HUES64 (cell line): ENCODE data around the gene VEGFC.

Experiments
- H3K27ac ChIP-seq: 2 replicates; pipeline ENCODE4 v1.7.0; 2013; ENCODE audit warnings: low read depth, low read length, inconsistent platforms
- H3K27me3 ChIP-seq: 2 replicates; pipeline ENCODE4 v1.6.1; 2013; ENCODE audit warnings: mild to moderate bottlenecking, low read length; ENCODE audit not compliant: insufficient read depth
- H3K36me3 ChIP-seq: 2 replicates; pipeline ENCODE4 v1.6.1; 2013; ENCODE audit warnings: mild to moderate bottlenecking, low read length; ENCODE audit not compliant: insufficient read depth
- H3K4me1 ChIP-seq: 2 replicates; pipeline ENCODE4 v1.6.1; 2013; ENCODE audit warnings: mild to moderate bottlenecking, low read length, moderate library complexity; ENCODE audit not compliant: insufficient read depth
- H3K4me3 ChIP-seq: 2 replicates; pipeline ENCODE4 v1.5.1; 2013; ENCODE audit warnings: mild to moderate bottlenecking, low read length, moderate library complexity
- H3K9ac ChIP-seq: 2 replicates; pipeline ENCODE4 v1.6.1; 2013; ENCODE audit warnings: mild to moderate bottlenecking, low read depth, low read length
- H3K9me3 ChIP-seq: 2 replicates; pipeline ENCODE4 v1.6.1; 2013; ENCODE audit warnings: low read depth, low read length; ENCODE audit not compliant: insufficient read depth
- WGBS: fragments of 150-250, 120-280 bp; methylation state at CpG from one replicate; pipeline ENCODE4 v1.1.7; 2013; ENCODE audit warnings: missing lambda C conversion rate; 5-methylcytosine and 5-hydroxymethylcytosine counted together

Gene VEGFC

GRCh38 chr4:176760471-176760870 lies 32.3 kb downstream of the VEGFC start:
- 95% methylated on average over 3 of the region's 3 CpGs for WGBS
- Histone ChIP-seq H3K4me1 (no peaks in the 10 kb centered on the region), H3K9me3 (no peaks in the 10 kb centered on the region), H3K27ac (no peak overlapping the region), H3K4me3 (no peak overlapping the region), H3K9ac (no peak overlapping the region), H3K36me3 (no peaks in the 10 kb centered on the region), H3K27me3 (no peaks in the 10 kb centered on the region)

GRCh38 chr4:176758731-176759130 lies 34.0 kb downstream of the VEGFC start:
- Histone ChIP-seq H3K27me3 (no peaks in the 10 kb centered on the region), H3K9ac (no peak overlapping the region), H3K9me3 (no peaks in the 10 kb centered on the region), H3K36me3 (no peaks in the 10 kb centered on the region), H3K4me1 (no peaks in the 10 kb centered on the region), H3K4me3 (no peak overlapping the region), H3K27ac (no peak overlapping the region)
- whole genome bisulfite sequencing: 80% methylated on average over 2 of the region's 2 CpGs

- Histone ChIP-seq H3K4me3 (no peak overlapping the region), H3K9me3 (no peaks in the 10 kb centered on the region), H3K27ac (no peak overlapping the region), H3K9ac (no peak overlapping the region), H3K4me1 (no peaks in the 10 kb centered on the region), H3K36me3 (no peaks in the 10 kb centered on the region), H3K27me3 (no peaks in the 10 kb centered on the region)
- 95% methylated on average over 4 of the region's 4 CpGs for WGBS
Measured at GRCh38 chr4:176758323-176758722, 34.4 kb downstream of the VEGFC start.

GRCh38 chr4:176755613-176756012 lies 37.1 kb downstream of the VEGFC start:
- H3K27ac ChIP-seq: no peak overlapping the region
- H3K9me3 ChIP-seq: no peaks in the 10 kb centered on the region
- no peak overlapping the region for H3K9ac ChIP-seq
- H3K36me3 ChIP-seq: no peaks in the 10 kb centered on the region
- H3K27me3 ChIP-seq: no peaks in the 10 kb centered on the region
- WGBS: no CpG with 5 or more reads among the region's 2 CpGs
- H3K4me1 ChIP-seq: no peaks in the 10 kb centered on the region
- H3K4me3 ChIP-seq: no peak overlapping the region

GRCh38 chr4:176755001-176755400 lies 37.7 kb downstream of the VEGFC start:
- no peaks in the 10 kb centered on the region for H3K4me1 ChIP-seq
- no peak overlapping the region for H3K4me3 ChIP-seq
- H3K9ac ChIP-seq: no peak overlapping the region
- no peaks in the 10 kb centered on the region for H3K9me3 ChIP-seq
- no peaks in the 10 kb centered on the region for H3K27me3 ChIP-seq
- H3K36me3 ChIP-seq: no peaks in the 10 kb centered on the region
- 100% methylated on average over 2 of the region's 2 CpGs for WGBS
- no peak overlapping the region for H3K27ac ChIP-seq

- no peaks in the 10 kb centered on the region for H3K36me3 ChIP-seq
- no peaks in the 10 kb centered on the region for H3K4me1 ChIP-seq
- H3K9ac ChIP-seq: no peak overlapping the region
- no peak overlapping the region for H3K27ac ChIP-seq
- H3K9me3 ChIP-seq: no peaks in the 10 kb centered on the region
- H3K4me3 ChIP-seq: no peak overlapping the region
- 69% methylated on average over 3 of the region's 3 CpGs for WGBS
- H3K27me3 ChIP-seq: no peaks in the 10 kb centered on the region
Measured at GRCh38 chr4:176753049-176753448, 39.7 kb downstream of the VEGFC start.

GRCh38 chr4:176752191-176752749 lies 40.5 kb downstream of the VEGFC start:
- H3K27me3 ChIP-seq: no peaks in the 10 kb centered on the region
- no peaks in the 10 kb centered on the region for H3K36me3 ChIP-seq
- no peak overlapping the region for H3K27ac ChIP-seq
- no peak overlapping the region for H3K9ac ChIP-seq
- 92% methylated on average over 5 of the region's 6 CpGs for WGBS
- H3K4me1 ChIP-seq: no peaks in the 10 kb centered on the region
- H3K9me3 ChIP-seq: no peaks in the 10 kb centered on the region
- H3K4me3 ChIP-seq: no peak overlapping the region

- Histone ChIP-seq H3K27me3 (no peaks in the 10 kb centered on the region), H3K27ac (no peak overlapping the region), H3K4me1 (no peaks in the 10 kb centered on the region), H3K4me3 (no peak overlapping the region), H3K36me3 (no peaks in the 10 kb centered on the region), H3K9me3 (no peaks in the 10 kb centered on the region), H3K9ac (no peak overlapping the region)
- WGBS: no CpG with 5 or more reads among the region's 2 CpGs
Measured at GRCh38 chr4:176751061-176751460, 41.7 kb downstream of the VEGFC start.

GRCh38 chr4:176746846-176747245 lies 45.9 kb downstream of the VEGFC start:
- Histone ChIP-seq H3K4me1 (no peaks in the 10 kb centered on the region), H3K27ac (no peak overlapping the region), H3K4me3 (no peak overlapping the region), H3K36me3 (no peaks in the 10 kb centered on the region), H3K27me3 (no peaks in the 10 kb centered on the region), H3K9me3 (no peaks in the 10 kb centered on the region), H3K9ac (no peak overlapping the region)
- 100% methylated on average over 3 of the region's 3 CpGs for WGBS

- no peak overlapping the region for H3K4me3 ChIP-seq
- no peaks in the 10 kb centered on the region for H3K4me1 ChIP-seq
- no peaks in the 10 kb centered on the region for H3K27me3 ChIP-seq
- H3K27ac ChIP-seq: no peak overlapping the region
- H3K9ac ChIP-seq: no peak overlapping the region
- H3K36me3 ChIP-seq: no peaks in the 10 kb centered on the region
- H3K9me3 ChIP-seq: no peaks in the 10 kb centered on the region
Measured at GRCh38 chr4:176745902-176746301, 46.8 kb downstream of the VEGFC start.

GRCh38 chr4:176744091-176744490 lies 48.6 kb downstream of the VEGFC start:
- Histone ChIP-seq H3K9me3 (no peaks in the 10 kb centered on the region), H3K27ac (no peak overlapping the region), H3K4me3 (no peak overlapping the region), H3K36me3 (no peaks in the 10 kb centered on the region), H3K9ac (no peak overlapping the region), H3K4me1 (no peaks in the 10 kb centered on the region), H3K27me3 (no peaks in the 10 kb centered on the region)
- WGBS: 96% methylated on average over 2 of the region's 2 CpGs

GRCh38 chr4:176742211-176742610 lies 50.5 kb downstream of the VEGFC start:
- H3K9me3 ChIP-seq: no peaks in the 10 kb centered on the region
- H3K27me3 ChIP-seq: no peaks in the 10 kb centered on the region
- H3K4me1 ChIP-seq: no peaks in the 10 kb centered on the region
- no peak overlapping the region for H3K27ac ChIP-seq
- whole genome bisulfite sequencing: 98% methylated on average over 5 of the region's 6 CpGs
- H3K4me3 ChIP-seq: no peak overlapping the region
- no peak overlapping the region for H3K9ac ChIP-seq
- no peaks in the 10 kb centered on the region for H3K36me3 ChIP-seq
